Left colon (tissue), 2 donors: Measurements from ENCODE around the gene RTKN. TPM values are rescaled to one million over a fixed set of nuclear protein-coding genes. Genes with fewer than 3 reads are reported as not detected.
"Not testable (repeated sequence)": the region's sequence is repeated elsewhere in the genome, so short reads cannot be mapped to it uniquely, and the experiment has no call there.

Experiments
- ATAC-seq: fragments of 200-7000 bp; cut with Tn5 transposase; one replicate; pipeline ENCODE4 v1.9.1; 2020; ENCODE audit warnings: mild to moderate bottlenecking, moderate library complexity
- DNase-seq, 2 donors: peaks; one replicate each; pipeline ENCODE4 v3.0.0-alpha.2; 2020
- intact Hi-C, 2 donors: fragments of 100-400 bp; cut with DNase I in 1 of 2; cut with micrococcal nuclease in 1 of 2; formaldehyde crosslinking; loops; one replicate each; pipeline versions ENCODE4 v1.11.2 to v1.14.0; 2022; cut with DNase I, micrococcal nuclease
- total RNA-seq, 2 donors: library from RNA; stranded (reverse); fragmentation: NEBNext Ultra II Directional; extraction: Animal tissue kit (Norgen Biotek cat#: 25700); gene quantifications; one replicate each; pipeline ENCODE4 v1.2.1, GENCODE V29; 2021
- donor health status: DM: no; HTN: no; CAD: no.
- donor health status: DM: yes; HTN: yes; CAD: no.

The RTKN gene
- total RNA-seq, 2 donors from 2014 or later = 47.6 to 51.9 TPM

DNA sequence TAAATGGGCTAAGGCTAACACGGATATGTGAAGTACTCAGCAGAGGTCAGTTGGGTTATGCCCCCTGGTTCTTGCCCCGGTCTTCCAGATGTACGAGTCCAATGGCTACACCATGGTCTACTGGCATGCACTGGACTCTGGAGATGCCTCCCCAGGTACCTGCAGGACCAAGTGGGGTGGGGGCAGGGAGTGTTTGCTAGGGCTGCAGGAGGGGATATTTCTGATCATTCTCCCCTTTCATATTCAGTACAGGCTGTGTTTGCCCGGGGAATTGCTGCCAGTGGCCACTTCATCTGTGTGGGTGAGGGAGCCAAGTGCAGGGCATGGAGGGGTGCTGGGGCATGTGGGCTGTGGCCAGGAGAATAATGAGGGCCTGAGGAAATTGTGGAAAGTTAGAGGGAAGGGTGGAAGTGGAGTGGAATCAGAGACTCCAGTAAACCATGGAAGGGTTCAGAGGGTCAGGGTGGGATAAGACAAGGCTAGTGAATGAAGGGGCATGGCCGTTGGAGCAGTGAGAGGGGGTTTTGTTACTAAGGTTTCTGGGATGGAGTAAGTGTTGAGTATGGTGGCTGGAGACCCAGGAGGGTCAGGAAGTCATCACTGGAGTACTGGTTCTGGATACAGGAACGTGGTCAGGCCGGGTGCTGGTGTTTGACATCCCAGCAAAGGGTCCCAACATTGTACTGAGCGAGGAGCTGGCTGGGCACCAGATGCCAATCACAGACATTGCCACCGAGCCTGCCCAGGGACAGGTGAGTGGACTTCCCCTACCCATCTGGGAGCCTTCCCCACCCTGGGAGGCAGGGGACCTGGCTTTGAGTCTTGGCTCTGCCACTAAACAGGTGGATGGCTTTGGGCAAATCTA lies 18.3 kb downstream of the RTKN start:
- no peak for DNase-seq
- ATAC-seq = no peak
- intact Hi-C loops = no loop called here

DNA sequence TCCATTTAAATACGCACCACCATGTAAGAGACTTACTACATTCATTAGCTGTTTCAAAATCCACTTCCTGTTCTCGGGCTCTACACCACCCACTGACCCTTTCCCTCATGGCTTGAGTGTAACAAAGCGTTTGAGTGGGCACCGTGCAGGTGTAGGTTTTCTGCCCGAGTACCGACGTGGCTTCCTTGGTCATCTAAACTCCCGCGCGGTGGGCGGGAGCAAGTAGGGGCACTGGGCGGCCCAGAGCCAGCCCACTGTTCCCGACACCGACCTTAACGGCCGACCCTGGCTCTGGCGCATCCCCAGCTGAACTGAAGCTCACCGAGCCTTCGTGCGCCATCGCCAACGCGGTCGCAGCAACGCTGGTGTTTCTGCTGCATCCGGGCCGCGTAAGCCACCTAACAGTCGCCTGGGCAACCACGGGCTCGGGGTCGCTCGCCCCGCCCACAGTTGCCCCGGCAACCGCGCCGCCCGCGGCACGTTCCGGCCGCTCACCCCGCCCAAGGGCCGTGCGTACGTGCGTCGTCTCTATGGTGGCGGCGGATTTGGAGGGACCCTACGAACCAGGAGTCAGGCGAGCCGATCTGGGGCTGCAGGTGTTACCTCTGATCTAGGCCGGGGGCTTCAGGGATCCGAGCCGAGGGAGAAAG lies 20.4 kb downstream of the RTKN start, which contains the start of the genes C2orf81 and WDR54:
Gene C2orf81, minus strand, starts transcription at position 399 of the 650 bp plus-strand sequence. Its CDS starts 59 bp downstream, at position 340.
Gene WDR54, plus strand, starts transcription at position 510 of the 650 bp plus-strand sequence. CDS start 424 bp downstream, outside the sequence.
- DNase-seq (peak; percentile 82 to 92), ATAC-seq (peak; percentile 85)
- intact Hi-C loops = no loop called here

DNA sequence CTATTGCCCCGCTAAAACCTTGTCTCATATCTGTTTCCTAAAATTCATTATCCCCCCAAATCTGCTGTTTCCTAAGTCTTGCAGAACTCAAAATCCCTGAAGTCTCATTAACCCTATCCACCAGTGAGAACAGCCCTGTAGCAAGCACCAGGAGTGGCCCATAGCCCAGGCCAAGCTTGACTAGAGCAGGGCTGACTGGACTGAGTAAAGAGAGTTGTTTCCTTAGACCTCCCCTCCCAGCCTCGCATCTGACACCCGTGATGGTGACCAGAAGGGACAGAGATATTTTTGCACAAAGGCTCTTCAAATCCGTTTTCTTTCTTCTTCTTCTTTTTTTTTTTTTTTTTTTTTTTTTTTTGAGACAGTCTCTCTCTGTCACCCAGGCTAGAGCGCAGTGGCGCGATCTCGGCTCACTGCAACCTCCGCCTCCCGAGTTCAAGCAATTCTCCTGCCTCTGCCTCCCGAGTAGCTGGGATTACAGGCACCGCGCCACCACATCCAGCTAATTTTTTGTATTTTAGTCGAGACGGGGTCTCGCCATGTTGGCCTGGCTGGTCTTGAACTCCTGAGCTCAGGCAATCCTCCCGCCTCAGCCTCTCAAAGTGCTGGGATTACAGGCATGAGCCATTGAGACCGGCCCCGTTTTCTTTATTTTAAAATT lies 21.2 kb downstream of the RTKN start:
- ATAC-seq, intact Hi-C loops, DNase-seq: not testable (repeated sequence)

DNA sequence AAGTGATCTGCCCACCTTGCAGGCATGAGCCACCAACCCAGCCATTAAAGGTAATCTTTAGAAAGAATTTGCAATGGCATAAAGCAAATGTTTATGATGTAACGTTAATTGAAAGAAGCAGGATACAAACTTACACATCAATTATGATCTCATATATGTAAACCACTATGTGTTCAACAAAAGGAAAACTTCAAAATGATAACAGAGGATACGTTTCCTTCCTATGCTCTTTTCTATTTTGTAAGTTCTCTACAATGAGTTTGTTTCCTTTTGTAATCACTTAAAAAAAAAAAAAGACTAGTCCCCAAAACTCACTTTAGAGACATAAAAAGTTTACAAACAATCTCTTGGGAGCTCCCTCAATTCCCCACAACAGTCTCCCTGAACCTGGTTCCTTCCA lies 21.7 kb downstream of the RTKN start:
- intact Hi-C loops = no loop called here
- ATAC-seq = no peak
- no peak for DNase-seq

DNA sequence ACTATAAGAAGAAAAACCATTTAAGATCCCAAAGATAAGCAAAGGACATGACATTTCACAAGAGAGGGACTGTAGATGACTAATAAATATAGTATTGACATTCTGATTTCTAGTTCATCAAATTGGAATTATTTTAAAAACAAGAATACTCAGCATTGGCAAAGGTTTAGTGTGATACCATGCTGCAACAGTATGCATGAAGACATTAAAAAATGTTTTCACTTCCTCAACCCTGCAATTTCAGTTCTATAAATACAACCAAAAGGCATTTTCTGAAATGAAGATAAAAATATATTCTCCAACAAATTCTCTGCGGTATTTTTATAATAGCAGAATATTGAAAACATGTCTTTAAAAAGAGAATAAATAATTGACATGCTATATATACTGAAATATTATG lies 22.4 kb downstream of the RTKN start:
- ATAC-seq (no peak), DNase-seq (no peak)
- intact Hi-C loops = no loop called here

DNA sequence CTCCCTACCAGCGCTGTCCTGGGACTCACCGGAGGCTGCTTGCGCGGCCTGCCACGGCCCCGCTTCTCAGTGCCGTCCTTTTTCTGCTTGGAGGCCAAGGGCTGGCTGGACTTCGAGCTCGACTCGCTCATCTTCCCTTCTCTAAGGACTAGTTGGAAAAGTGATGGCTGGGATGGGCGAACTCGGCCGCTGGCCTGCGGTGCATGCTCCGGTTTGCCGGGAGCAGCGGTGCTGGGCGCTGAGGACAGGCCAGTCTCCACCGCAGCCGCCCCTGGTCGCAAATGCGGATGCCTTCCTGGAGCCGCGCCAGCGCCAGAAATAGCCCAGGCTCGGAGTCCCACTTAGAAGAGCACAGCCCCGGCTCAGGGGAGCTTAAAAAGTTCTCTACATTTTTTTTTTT lies 23.4 kb downstream of the RTKN start:
- ATAC-seq (no peak), DNase-seq (no peak)
- intact Hi-C loops = no loop called here

DNA sequence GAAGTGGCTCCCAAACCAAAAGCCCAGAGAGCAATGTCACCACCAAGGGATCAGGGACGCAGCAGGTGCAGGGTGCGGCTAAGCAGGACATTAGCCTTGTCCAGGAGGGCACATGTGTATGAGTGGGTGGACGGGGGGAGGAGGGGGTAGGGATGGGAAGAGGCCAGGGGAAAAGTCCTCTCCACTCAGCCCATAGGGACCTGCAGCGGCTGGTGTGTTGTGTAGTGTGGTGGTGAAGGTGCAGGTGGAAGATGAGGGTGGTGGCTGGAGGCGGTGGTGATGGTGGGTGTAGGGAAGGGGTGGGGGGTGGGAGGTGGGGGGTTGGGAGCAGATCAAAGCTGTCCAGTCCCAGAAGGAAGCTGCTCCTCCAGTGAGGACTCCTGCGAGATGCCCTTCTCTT lies 24.0 kb downstream of the RTKN start:
- DNase-seq (no peak), ATAC-seq (no peak)
- intact Hi-C loops = no loop called here

DNA sequence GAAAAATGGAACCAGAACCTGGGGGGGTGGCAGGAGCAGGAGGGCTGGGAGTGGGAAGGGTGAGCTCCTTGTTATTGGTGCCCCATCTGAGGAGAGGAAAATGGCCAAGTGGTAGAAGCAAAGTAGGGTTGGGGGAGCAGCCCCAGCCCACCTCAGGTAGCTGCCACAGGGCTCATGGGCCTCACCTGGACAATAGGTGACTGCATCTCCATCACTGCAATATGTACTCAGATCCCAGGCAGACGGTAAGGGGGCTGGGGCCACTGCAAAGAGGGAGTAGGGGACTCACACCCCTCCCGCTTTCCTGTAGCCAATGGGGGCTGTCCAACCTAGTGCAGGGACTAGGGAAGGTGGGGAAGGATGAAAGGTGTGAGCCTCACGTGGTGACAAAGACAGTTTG lies 24.5 kb downstream of the RTKN start:
- intact Hi-C loops = no loop called here
- ATAC-seq = no peak
- no peak for DNase-seq

DNA sequence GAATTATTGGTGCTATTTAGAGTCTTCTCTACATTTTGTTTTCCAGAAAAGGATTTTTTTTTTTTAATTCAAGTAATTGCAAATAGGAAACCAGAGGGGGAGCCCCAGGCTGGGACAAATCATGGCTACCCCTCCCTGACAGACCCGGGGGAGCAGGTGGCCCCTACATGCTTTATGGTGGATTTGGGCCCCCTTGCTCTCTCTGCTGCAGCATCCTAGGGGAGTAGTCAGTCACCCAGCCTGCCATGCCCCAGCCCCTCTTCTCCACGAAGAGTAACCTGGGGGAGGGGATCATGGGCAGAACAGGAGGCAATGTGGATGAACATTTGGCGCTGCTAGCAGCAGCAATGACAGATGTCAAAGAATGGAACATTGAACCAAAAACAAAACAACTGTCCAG lies 25.0 kb downstream of the RTKN start:
- intact Hi-C loops = no loop called here
- ATAC-seq = no peak
- DNase-seq = no peak

DNA sequence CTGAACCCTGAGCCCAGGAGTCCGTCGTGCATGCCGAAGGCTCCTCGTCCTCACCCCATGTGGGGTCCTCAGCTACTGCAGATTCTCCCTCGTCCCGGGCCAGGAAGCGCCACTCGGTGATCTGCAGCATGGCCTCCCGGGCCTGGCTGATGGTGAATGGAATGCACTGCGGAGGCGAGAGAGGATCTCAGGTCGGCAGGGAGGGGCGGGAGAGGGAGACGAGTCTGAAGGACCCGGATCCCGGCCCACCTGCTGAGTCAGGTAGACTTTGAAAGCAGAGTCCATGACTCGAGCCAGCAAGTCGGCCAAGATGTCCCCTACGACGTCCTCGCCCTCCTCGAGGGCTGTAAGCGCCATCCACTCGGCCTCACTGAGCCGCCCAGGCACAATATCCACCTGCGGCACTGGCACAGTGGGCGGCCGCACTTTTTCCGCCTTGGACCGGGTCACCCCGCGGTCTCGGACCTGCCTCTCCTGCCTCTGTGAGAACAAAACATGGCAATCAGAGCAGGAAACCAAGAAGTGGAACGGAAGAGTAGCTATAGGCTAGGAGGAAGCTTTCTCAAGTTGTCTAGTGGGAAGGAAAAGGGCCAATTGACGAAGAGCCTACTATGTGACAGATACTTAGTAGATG lies 25.9 kb downstream of the RTKN start:
- ATAC-seq (no peak), DNase-seq (no peak)
- intact Hi-C loops = no loop called here

DNA sequence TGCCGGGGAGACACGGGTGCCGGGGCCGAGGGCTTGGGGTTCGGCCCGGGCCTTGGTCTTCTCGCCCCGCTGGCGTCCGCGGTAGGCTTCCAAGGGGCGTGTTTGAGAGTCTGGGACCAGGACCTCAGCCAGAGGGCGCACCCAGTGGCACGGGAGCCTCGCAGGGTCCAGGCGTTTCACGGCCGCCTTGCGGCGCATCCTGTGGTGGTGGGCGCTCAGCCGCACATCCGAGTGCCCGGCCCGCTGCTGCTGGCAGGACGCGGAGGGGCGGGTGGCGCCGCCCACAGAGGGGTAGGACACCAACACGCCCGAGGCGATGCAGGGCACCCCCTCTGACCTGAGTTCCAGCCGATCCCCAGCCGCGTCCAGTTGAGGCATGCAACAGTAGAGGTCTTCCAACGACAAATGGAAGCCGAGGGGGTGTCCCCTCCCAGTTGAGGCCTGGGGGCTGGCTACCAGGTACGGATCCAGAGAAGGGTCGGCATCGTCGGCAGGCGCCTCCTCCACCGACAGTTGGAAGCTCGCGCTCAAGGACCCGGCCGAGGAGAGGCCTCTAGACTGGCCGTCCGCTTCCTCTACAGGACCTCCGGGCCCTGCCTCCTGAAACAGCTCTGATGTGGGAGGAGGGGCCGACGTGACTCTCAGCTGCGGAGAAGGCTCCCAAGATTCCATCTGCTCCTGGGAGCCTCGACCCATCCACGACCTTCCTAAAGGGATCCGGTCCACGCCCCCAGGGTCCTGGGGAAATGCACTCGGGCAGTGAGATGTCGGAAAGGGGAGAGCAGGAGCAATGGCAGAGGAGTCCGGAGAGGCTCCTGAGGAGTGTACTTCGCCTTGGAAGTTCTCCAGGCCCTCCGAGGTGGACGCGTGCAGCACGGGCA lies 26.6 kb downstream of the RTKN start:
- DNase-seq = peak in 1 of 2 donors; percentile 62
- intact Hi-C loops = no loop called here
- ATAC-seq = peak; percentile 54

DNA sequence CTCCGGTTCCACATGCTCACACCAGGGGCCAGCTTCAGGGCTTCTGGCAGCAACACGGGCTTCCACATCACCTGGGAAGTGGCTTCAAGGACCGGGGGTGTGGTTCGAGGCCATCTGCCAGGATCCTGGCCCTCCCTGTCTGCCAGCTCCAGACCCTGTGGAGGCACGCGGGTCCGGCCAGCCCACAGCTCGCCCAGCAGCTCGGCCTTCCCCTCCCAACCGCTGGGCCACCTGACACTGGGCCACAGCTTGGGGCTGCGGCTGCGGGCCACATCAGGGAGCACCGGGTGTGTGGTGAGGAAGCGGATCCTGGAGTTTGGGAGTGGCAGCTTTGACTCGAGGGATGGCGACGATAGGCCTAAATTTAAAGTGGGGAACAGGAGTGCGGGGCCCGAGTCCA lies 27.3 kb downstream of the RTKN start:
- intact Hi-C loops = no loop called here
- ATAC-seq = no peak
- DNase-seq = no peak

DNA sequence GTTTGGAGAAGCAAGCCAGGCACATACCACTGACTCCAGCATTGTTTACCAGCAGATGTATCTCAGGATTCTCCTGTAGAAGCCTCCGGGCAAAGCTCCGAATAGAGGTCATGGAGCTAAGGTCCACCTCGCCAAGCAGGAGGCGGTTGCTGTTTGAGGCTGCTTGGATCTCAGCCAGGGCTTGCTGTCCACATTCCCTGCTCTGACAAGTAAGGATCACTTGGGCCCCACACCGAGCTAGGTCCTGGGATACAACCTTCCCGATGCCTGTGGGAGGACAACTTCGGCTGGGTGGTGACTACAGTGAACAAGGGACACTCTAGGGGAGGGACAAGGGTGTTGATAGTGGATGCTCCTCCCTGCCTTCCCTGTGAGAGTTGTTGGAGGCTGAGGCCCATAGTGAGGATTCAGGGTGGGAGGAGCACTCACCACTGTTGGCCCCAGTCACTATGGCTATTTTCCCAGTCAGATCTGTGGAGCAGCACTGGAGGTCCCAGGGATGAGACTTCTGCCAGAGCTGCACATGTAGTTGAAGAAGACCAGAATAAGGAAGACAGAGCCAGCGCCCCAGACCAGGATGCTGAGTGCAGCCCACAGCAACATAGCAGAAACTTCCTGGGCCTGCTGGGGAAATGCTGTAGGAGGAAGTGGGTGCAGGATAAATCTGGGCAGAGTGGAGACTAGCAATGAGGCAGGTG lies 28.6 kb downstream of the RTKN start:
- intact Hi-C loops = no loop called here
- ATAC-seq (peak; percentile 78), DNase-seq (no peak)

DNA sequence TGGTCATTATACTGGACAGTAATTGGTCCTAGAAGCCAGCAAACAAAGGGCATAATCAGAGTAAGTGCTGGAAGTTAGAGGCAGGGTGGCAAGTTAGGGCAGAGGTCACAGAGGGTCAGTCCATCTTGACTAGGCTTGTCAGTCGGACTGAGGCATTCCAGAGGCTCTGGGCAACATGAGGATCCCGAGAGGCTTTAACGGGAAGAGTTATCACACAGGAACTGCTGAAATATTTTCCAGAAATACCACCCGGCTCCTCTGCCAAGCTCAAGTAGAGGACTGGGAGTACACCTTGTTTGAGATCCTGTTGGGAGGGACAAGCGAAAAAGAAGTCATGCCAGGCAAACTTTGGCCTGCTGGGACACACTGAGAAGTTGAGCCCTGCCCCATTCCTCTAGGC lies 34.1 kb downstream of the RTKN start:
- DNase-seq (no peak), ATAC-seq (no peak)
- intact Hi-C loops = no loop called here

DNA sequence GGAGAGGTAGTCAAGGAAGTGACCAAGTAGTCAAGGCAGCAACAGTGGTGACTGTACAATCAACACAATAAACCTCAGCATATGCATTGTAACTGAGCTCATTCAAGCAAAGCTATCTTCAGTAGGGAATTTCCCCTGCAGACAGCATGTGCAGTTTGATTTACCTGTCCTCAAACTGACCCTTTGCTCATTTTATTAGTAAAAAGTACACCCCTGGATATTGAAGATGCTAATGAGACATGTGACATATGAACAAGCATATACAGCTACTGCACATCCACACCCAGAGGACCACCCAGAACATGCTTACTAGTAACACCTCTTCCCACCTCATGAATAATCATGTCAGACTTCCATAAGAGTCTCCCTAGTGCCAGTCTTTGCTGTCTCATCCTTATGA lies 35.7 kb downstream of the RTKN start:
- ATAC-seq = peak; percentile 78
- intact Hi-C loops = no loop called here
- no peak for DNase-seq

DNA sequence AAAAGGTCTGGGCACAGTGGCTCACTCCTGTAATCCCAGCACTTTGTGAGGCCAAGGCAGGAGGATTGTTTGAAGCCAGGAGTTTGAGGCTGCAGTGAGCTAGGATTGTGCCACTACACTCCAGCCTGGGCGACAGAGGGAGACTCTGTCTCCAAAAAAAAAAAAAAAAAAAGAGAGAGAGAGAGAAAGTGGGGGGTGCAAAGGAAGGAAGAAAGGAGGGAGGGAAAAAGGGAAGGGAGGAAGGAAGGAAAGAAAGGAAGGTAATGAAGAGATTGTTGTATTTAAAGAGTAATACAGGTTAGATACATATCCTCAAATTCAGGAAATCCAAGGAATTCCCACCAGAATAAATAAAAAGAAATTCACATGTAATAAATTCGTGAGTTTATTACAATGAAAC lies 39.8 kb downstream of the RTKN start:
- ATAC-seq (no peak), DNase-seq (no peak)
- intact Hi-C loops = no loop called here

DNA sequence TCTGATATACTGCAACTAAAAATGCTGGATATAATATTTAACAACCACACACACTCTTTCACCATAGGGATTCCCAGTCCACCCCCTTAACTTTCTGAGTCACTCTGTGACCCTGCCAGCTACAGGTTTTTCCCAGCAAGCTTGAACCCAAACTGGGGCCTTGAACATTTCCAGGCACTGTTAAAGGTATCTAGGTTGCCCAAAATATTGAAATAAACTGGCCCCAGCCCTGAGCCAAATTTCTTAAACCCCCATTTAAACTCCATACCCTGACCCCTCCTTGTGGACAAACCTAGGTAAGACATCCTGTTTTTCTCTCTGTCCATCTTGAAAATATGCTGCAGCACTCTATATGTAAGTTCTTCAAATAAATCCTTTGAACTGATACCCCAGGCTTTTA lies 42.0 kb downstream of the RTKN start:
- ATAC-seq (peak; percentile 52), DNase-seq (no peak)
- intact Hi-C loops = no loop called here

DNA sequence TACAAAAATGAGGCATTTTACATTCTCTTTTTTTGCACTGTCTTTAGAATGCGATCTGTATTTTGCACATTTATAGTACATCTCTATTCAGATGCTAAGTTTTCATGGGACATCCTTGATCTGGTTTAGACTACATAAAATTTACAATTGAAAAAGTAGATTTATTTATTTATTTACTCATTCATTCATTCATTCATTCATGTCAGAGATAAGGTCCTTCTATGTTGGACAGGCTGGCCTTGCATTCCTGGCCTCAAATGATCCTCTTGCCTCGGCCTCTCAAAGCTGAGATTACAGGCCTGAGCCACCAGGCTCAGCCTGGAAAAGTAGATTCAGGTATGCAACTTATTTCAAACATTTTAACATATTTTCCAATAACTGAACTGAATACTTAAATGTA lies 45.6 kb downstream of the RTKN start:
- ATAC-seq (no peak), DNase-seq (no peak)
- intact Hi-C loops = no loop called here
